Panc1 (cell line): ENCODE data around the gene CCDC71. TPM values are rescaled to one million over a fixed set of nuclear protein-coding genes. Genes with fewer than 3 reads are reported as not detected.

ENCODE experiments used
- ATAC-seq: fragments of 200-7000 bp; cut with Tn5 transposase; 2 replicates; pipeline ENCODE4 v1.9.1; 2020; ENCODE audit warnings: mild to moderate bottlenecking, moderate library complexity
- BruUV-seq: library from RNA; stranded (reverse); fragments of 400-500 nt; replicated peaks from 2 replicates; lab custom pipeline; 2021; lab: Mats Ljungman, UMichigan
- CTCF ChIA-PET: fragments of 300-600 bp; sonication (Branson Sonifier 250); formaldehyde crosslinking; loops from one replicate; lab custom pipeline; 2022; ENCODE audit warnings: antibody characterized with exemption; lab: Charles Lee
- POLR2A ChIA-PET: fragments of 300-600 bp; sonication (Branson Sonifier 250); formaldehyde crosslinking; loops from one replicate; lab custom pipeline; 2022; ENCODE audit warnings: antibody characterized with exemption; lab: Charles Lee
- DNase-seq: peaks from one replicate; pipeline ENCODE4 v3.0.0-alpha.2; 2010; ENCODE audit warnings: low read depth, low spot score
- H3K27ac ChIP-seq: 2 replicates; pipeline ENCODE4 v1.5.1; 2011; ENCODE audit warnings: mild to moderate bottlenecking, low read length, inconsistent platforms
- H3K27me3 ChIP-seq: fragments of 200-500 bp; sonication (Bioruptor generic); 2 replicates; pipeline ENCODE4 v1.6.0; 2014; ENCODE audit warnings: low read length, inconsistent platforms; ENCODE audit not compliant: control insufficient read depth, insufficient read depth
- H3K36me3 ChIP-seq: fragments of 200-500 bp; sonication (Bioruptor generic); 2 replicates; pipeline ENCODE4 v1.5.1; 2014; ENCODE audit warnings: inconsistent platforms, mild to moderate bottlenecking, low read length, moderate library complexity; ENCODE audit not compliant: control insufficient read depth, insufficient read depth
- H3K4me1 ChIP-seq: 2 replicates; pipeline ENCODE4 v1.5.1; 2011; ENCODE audit warnings: inconsistent platforms, mild to moderate bottlenecking, low read length, moderate library complexity; ENCODE audit not compliant: control insufficient read depth, insufficient read depth
- H3K4me3 ChIP-seq, 2 experiments: 2 replicates each; pipeline ENCODE4 v1.5.1; 2011 to 2012; ENCODE audit warnings: low read depth in 2 of 2, low read length in 2 of 2, mild to moderate bottlenecking in 2 of 2, inconsistent platforms in 1 of 2, moderate library complexity in 1 of 2
- H3K9me3 ChIP-seq: fragments of 200-500 bp; sonication (Bioruptor generic); 2 replicates; pipeline ENCODE4 v1.5.1; 2014; ENCODE audit warnings: low read depth, mild to moderate bottlenecking, inconsistent platforms, low read length, moderate library complexity; ENCODE audit not compliant: control insufficient read depth, insufficient read depth
- CTCF ChIP-seq: fragments of 450-650 bp; IDR thresholded peaks from 2 replicates; pipeline ENCODE4 v1.5.1; 2017; ENCODE audit warnings: mild to moderate bottlenecking
- POLR2AphosphoS5 ChIP-seq: IDR thresholded peaks from 2 replicates; pipeline ENCODE4 v1.6.1; 2012; ENCODE audit warnings: mild to moderate bottlenecking, low read depth, low read length, moderate library complexity
- REST ChIP-seq, 2 experiments: IDR thresholded peaks; 2 replicates each; pipeline ENCODE4 v1.6.1; 2011 to 2012; ENCODE audit warnings: low read depth in 2 of 2, control low read depth in 1 of 2, low read length in 1 of 2, mild to moderate bottlenecking in 1 of 2, moderate library complexity in 1 of 2; ENCODE audit not compliant: insufficient read depth in 1 of 2
- SIN3A ChIP-seq: IDR thresholded peaks from 2 replicates; pipeline ENCODE4 v1.6.1; 2012; ENCODE audit warnings: low read depth, mild to moderate bottlenecking, low read length, moderate library complexity, borderline replicate concordance; ENCODE audit not compliant: insufficient read depth
- TCF7L2 ChIP-seq: IDR thresholded peaks from 2 replicates; pipeline ENCODE4 v1.6.1; 2011; ENCODE audit warnings: mild to moderate bottlenecking, low read depth, low read length, inconsistent platforms
- in situ Hi-C: cut with HindIII; loops from 2 replicates; pipeline ENCODE4 v1.10.0; 2016; ENCODE audit warnings: low sequenced_read_pairs, low pct_unique_long_range_greater_than_20kb
- intact Hi-C: fragments of 100-400 bp; cut with micrococcal nuclease; formaldehyde crosslinking; loops from one replicate; pipeline ENCODE4 v1.10.0; 2022; ENCODE audit not compliant: unreplicated experiment
- total RNA-seq: library from RNA; stranded (reverse); gene quantifications from one replicate; pipeline ENCODE4 v1.2.1, GENCODE V29; 2021; ENCODE audit not compliant: unreplicated experiment

CCDC71 gene
- total RNA-seq, 1 experiment from 2014 or later: 14.1 TPM

- H3K4me3 ChIP-seq: no peak overlapping the region
- no peak; the same call in 1 of the 2 replicates for ATAC-seq
- DNase-seq: no peak
- BruUV-seq: no TSS peak
- TF ChIP-seq POLR2AphosphoS5 (no peak), CTCF (no peak), SIN3A (no peak), TCF7L2 (no peak), REST (IDR thresholded peaks at IDR 0.05; ENCODE audit: insufficient read depth in 1 of 2, low read depth in 2 of 2, low read length in 1 of 2) (no peak)
- intact Hi-C loops: no loop called here
- no peaks in the 10 kb centered on the region for H3K4me1 ChIP-seq
- H3K27me3 ChIP-seq: no peaks in the 10 kb centered on the region
- H3K27ac ChIP-seq: no peak overlapping the region
- in situ Hi-C loops: no loop called here
- ChIA-PET CTCF (no interaction called here), POLR2A (no interaction called here)
- H3K9me3 ChIP-seq: no peaks in the 10 kb centered on the region
- no peaks in the 10 kb centered on the region for H3K36me3 ChIP-seq
Observed at GRCh38 chr3:49153349-49153912, 12.7 kb downstream of the CCDC71 start.

GRCh38 chr3:49151610-49152009 is 14.5 kb downstream of the CCDC71 start:
- no peak overlapping the region for H3K27ac ChIP-seq
- no peaks in the 10 kb centered on the region for H3K27me3 ChIP-seq
- ChIA-PET CTCF (no interaction called here), POLR2A (no interaction called here)
- DNase-seq (no peak), ATAC-seq (no peak)
- H3K9me3 ChIP-seq: no peaks in the 10 kb centered on the region
- no peak overlapping the region for H3K4me3 ChIP-seq
- no peaks in the 10 kb centered on the region for H3K36me3 ChIP-seq
- no TSS peak for BruUV-seq
- in situ Hi-C loops: no loop called here
- no peaks in the 10 kb centered on the region for H3K4me1 ChIP-seq
- TF ChIP-seq POLR2AphosphoS5 (no peak), TCF7L2 (no peak), SIN3A (no peak), REST (IDR thresholded peaks at IDR 0.05; ENCODE audit: insufficient read depth in 1 of 2, low read depth in 2 of 2, low read length in 1 of 2) (no peak), CTCF (no peak)
- intact Hi-C loops: no loop called here
